Calu3 (cell line): Measurements from ENCODE around the gene FUT6. TPM values are rescaled to one million over a fixed set of nuclear protein-coding genes. Genes with fewer than 3 reads are reported as not detected.

Source experiments
- BruUV-seq: library from RNA; stranded (reverse); fragments of 400-500 nt; replicated peaks from 2 replicates; lab custom pipeline; 2021; lab: Mats Ljungman, UMichigan
- CTCF ChIA-PET: fragments of 300-600 bp; sonication (Branson Sonifier 250); formaldehyde crosslinking; loops from one replicate; lab custom pipeline; 2022; ENCODE audit warnings: antibody characterized with exemption; lab: Charles Lee
- DNase-seq: peaks from one replicate; pipeline ENCODE4 v3.0.0; 2022
- H3K27ac Mint-ChIP-seq: one replicate; pipeline ENCODE4 v1.8.0; 2022; ENCODE audit warnings: mixed read lengths; ENCODE audit not compliant: unreplicated experiment
- H3K27me3 Mint-ChIP-seq: one replicate; pipeline ENCODE4 v1.8.0; 2022; ENCODE audit warnings: mixed read lengths; ENCODE audit not compliant: unreplicated experiment
- H3K36me3 Mint-ChIP-seq: one replicate; pipeline ENCODE4 v1.8.0; 2022; ENCODE audit warnings: mild to moderate bottlenecking, moderate library complexity, mixed read lengths; ENCODE audit not compliant: insufficient read depth, unreplicated experiment
- H3K4me1 Mint-ChIP-seq: one replicate; pipeline ENCODE4 v1.8.0; 2022; ENCODE audit warnings: mild to moderate bottlenecking, low read depth, mixed read lengths; ENCODE audit not compliant: unreplicated experiment
- H3K4me3 Mint-ChIP-seq: one replicate; pipeline ENCODE4 v1.8.0; 2022; ENCODE audit warnings: mild to moderate bottlenecking, low read depth, moderate library complexity, mixed read lengths; ENCODE audit not compliant: unreplicated experiment
- H3K9me3 Mint-ChIP-seq: one replicate; pipeline ENCODE4 v1.8.0; 2022; ENCODE audit warnings: low read depth, mixed read lengths; ENCODE audit not compliant: unreplicated experiment
- CTCF ChIP-seq: fragments of 200-600 bp; IDR thresholded peaks from one replicate; pipeline ENCODE4 v1.8.0; 2022; ENCODE audit warnings: antibody characterized with exemption; ENCODE audit not compliant: unreplicated experiment
- intact Hi-C: fragments of 100-400 bp; cut with micrococcal nuclease; formaldehyde crosslinking; loops from one replicate; pipeline ENCODE4 v1.10.0; 2022; ENCODE audit not compliant: unreplicated experiment
- total RNA-seq: library from RNA; stranded (reverse); gene quantifications from 2 replicates; pipeline ENCODE4 v1.2.3, GENCODE V29; 2022

FUT6 gene
- total RNA-seq, 1 experiment from 2014 or later = 1.8 TPM

- peak overlapping the region; percentile 65 for H3K4me3 Mint-ChIP-seq
- CTCF ChIA-PET = no interaction called here
- DNase-seq = no peak
- BruUV-seq = no TSS peak
- no peak for TF ChIP-seq CTCF
- no peaks in the 10 kb centered on the region for H3K9me3 Mint-ChIP-seq
- no peaks in the 10 kb centered on the region for H3K4me1 Mint-ChIP-seq
- H3K36me3 Mint-ChIP-seq = peaks cover 16% of the 10 kb centered on the region
- intact Hi-C loops = no loop called here
- H3K27me3 Mint-ChIP-seq = peaks cover 19% of the 10 kb centered on the region
- H3K27ac Mint-ChIP-seq = no peak overlapping the region
These were observed 33.4 kb downstream of the FUT6 start for GRCh38 chr19:5806133-5806489.

- peak overlapping the region; percentile 65 for H3K4me3 Mint-ChIP-seq
- TF ChIP-seq CTCF = peak; percentile 77
- BruUV-seq = no TSS peak
- H3K4me1 Mint-ChIP-seq = no peaks in the 10 kb centered on the region
- peaks cover 16% of the 10 kb centered on the region for H3K36me3 Mint-ChIP-seq
- H3K9me3 Mint-ChIP-seq = no peaks in the 10 kb centered on the region
- no peak overlapping the region for H3K27ac Mint-ChIP-seq
- CTCF ChIA-PET = no interaction called here
- intact Hi-C loops = no loop called here
- H3K27me3 Mint-ChIP-seq = peaks cover 19% of the 10 kb centered on the region
- DNase-seq = peak; percentile 88
These were observed 33.9 kb downstream of the FUT6 start for GRCh38 chr19:5805462-5806132.

- intact Hi-C loops = loop anchor here (5.0 kb wide), 1 partner anchor 88 kb away; no protein-coding TSS in a partner anchor
- Mint-ChIP-seq H3K4me1 (no peaks in the 10 kb centered on the region), H3K4me3 (peak within 1 kb of the TSS; percentile 69), H3K27me3 (peaks cover 19% of the 10 kb centered on the region), H3K27ac (no peak within 1 kb of the TSS), H3K36me3 (peaks cover 16% of the 10 kb centered on the region), H3K9me3 (no peaks in the 10 kb centered on the region)
- DNase-seq = peak; percentile 47
- CTCF ChIA-PET = interaction anchor here (0.5 to 1.7 kb wide), 13 partner anchors 10 to 218 kb away, joined by 3 to 26 read pairs (median 4); partner anchors contain the start of genes FUT3, NDUFA11 and VMAC
- TF ChIP-seq CTCF = no peak
- BruUV-seq = no TSS peak
These were observed 34.7 kb downstream of the FUT6 start, which contains the start of gene NRTN for GRCh38 chr19:5804516-5805461. TSS of gene NRTN (plus strand) at chr19:5805067. CDS start at chr19:5824166, 19,099 bp downstream.

- no peaks in the 10 kb centered on the region for H3K9me3 Mint-ChIP-seq
- CTCF ChIA-PET = interaction anchor here (0.5 to 1.7 kb wide), 17 partner anchors 9 to 295 kb away, joined by 3 to 26 read pairs (median 4); partner anchors contain the start of genes FUT3, NDUFA11 and VMAC
- peaks cover 28% of the 10 kb centered on the region for H3K27me3 Mint-ChIP-seq
- H3K4me3 Mint-ChIP-seq = peak overlapping the region; percentile 69
- H3K36me3 Mint-ChIP-seq = peaks cover 16% of the 10 kb centered on the region
- TF ChIP-seq CTCF = peak; percentile 91
- no TSS peak for BruUV-seq
- intact Hi-C loops = loop anchor here (5.0 kb wide), 1 partner anchor 88 kb away; no protein-coding TSS in a partner anchor
- H3K27ac Mint-ChIP-seq = no peak overlapping the region
- peak; percentile 95 for DNase-seq
- H3K4me1 Mint-ChIP-seq = no peaks in the 10 kb centered on the region
These were observed 35.6 kb downstream of the FUT6 start for GRCh38 chr19:5803752-5804515.
